ENCODE data around the gene SEMA3D. TPM values are rescaled to one million over a fixed set of nuclear protein-coding genes. Genes with fewer than 3 reads are reported as not detected.

SEMA3D gene
- total RNA-seq, 4 donors from 2014 or later: 1.4 to 1.6 (median 1.5) TPM; not detected in 1

DNA sequence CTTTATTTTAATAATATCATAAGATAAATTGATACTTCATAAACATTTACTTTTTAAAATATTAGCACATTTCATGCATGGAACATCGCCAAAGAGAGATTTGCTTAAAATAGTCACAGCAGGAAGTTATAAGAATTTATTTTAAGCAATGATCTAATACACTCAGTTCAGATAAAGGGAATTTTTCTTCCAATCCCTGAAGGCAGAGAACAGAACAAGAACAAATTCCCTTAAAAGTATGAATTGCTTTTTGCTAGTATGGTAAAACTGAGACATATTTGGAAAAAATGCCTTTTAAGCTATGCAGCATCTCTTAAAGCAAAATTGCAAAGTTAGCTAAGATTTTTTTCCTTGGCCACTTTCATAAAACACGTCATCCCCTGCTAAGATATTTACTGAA lies 91.0 kb downstream of the SEMA3D start:
- no peak for DNase-seq
- WGBS, 2 donors (ENCODE audit: low coverage in 1 of 2): 79 to 84% methylated on average over 2 of the region's 2 CpGs
- TF ChIP-seq POLR2A (IDR thresholded peaks at IDR 0.05) (no peak), CTCF (IDR thresholded peaks at IDR 0.05) (no peak), EP300 (IDR thresholded peaks at IDR 0.05; ENCODE audit: low read depth) (no peak), POLR2AphosphoS5 (IDR thresholded peaks at IDR 0.05) (no peak)

DNA sequence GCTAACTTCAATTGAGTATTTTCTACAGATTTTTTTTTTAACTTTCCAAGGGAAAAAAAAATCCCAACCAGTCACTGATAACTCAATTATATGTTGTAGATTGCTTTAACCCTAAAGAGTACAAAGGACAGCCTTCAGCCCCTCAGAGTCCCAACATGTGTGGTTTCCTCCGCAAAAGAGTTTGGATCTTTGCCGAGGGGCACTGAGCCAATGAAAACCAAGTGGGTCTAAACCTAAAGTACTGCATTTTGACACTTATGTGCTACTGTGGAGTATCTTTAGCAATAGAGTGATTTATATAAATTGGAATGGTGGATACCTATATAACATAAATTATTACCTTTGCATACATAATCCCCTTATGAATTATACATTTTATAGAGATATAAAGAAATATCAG lies 91.5 kb downstream of the SEMA3D start:
- no peak overlapping the region for H3K27ac ChIP-seq
- H3K4me3 ChIP-seq: no peak overlapping the region
- H3K4me1 ChIP-seq: peaks cover 0 to 3% (median 0%) of the 10 kb centered on the region in 4 donors
- intact Hi-C loops (cut with DNase I; ENCODE audit: low total_unique reads) (no loop called here), in situ Hi-C loops (cut with MboI; ENCODE audit: low pct_ligation_motif_present in 1 of 4, low pct_unique_long_range_greater_than_20kb in 1 of 4, low sequenced_read_pairs in 3 of 4) (no loop called here)
- DNase-seq: no peak
- 76 to 87% methylated on average over 2 of the region's 2 CpGs for WGBS, 2 donors (ENCODE audit: low coverage in 1 of 2)
- no peaks in the 10 kb centered on the region for H3K27me3 ChIP-seq
- no peaks in the 10 kb centered on the region for H3K36me3 ChIP-seq
- no peak for TF ChIP-seq POLR2A (IDR thresholded peaks at IDR 0.05)
- TF ChIP-seq CTCF (IDR thresholded peaks at IDR 0.05): no peak
- no peak for TF ChIP-seq EP300 (IDR thresholded peaks at IDR 0.05; ENCODE audit: low read depth)
- TF ChIP-seq POLR2AphosphoS5 (IDR thresholded peaks at IDR 0.05): no peak
- no peaks in the 10 kb centered on the region for H3K9me3 ChIP-seq

More for the DNA sequence above, 91.0 kb downstream of the SEMA3D start:
- H3K9me3 ChIP-seq: no peaks in the 10 kb centered on the region
- H3K4me3 ChIP-seq: no peak overlapping the region
- peaks cover 0 to 3% (median 0%) of the 10 kb centered on the region in 4 donors for H3K4me1 ChIP-seq
- H3K27me3 ChIP-seq: no peaks in the 10 kb centered on the region
- no peaks in the 10 kb centered on the region for H3K36me3 ChIP-seq
- intact Hi-C loops (cut with DNase I; ENCODE audit: low total_unique reads) (no loop called here), in situ Hi-C loops (cut with MboI; ENCODE audit: low pct_ligation_motif_present in 1 of 4, low pct_unique_long_range_greater_than_20kb in 1 of 4, low sequenced_read_pairs in 3 of 4) (no loop called here)
- H3K27ac ChIP-seq: no peak overlapping the region

- Histone ChIP-seq H3K4me1 (peaks cover 0 to 3% (median 0%) of the 10 kb centered on the region in 4 donors), H3K27me3 (no peaks in the 10 kb centered on the region), H3K9me3 (no peaks in the 10 kb centered on the region), H3K36me3 (no peaks in the 10 kb centered on the region), H3K4me3 (no peak overlapping the region), H3K27ac (no peak overlapping the region)
- TF ChIP-seq CTCF (IDR thresholded peaks at IDR 0.05): no peak
- TF ChIP-seq POLR2A (IDR thresholded peaks at IDR 0.05): no peak
- TF ChIP-seq POLR2AphosphoS5 (IDR thresholded peaks at IDR 0.05): no peak
- TF ChIP-seq EP300 (IDR thresholded peaks at IDR 0.05; ENCODE audit: low read depth): no peak
- intact Hi-C loops (cut with DNase I; ENCODE audit: low total_unique reads) (no loop called here), in situ Hi-C loops (cut with MboI; ENCODE audit: low pct_ligation_motif_present in 1 of 4, low pct_unique_long_range_greater_than_20kb in 1 of 4, low sequenced_read_pairs in 3 of 4) (no loop called here)
- DNase-seq: no peak
- WGBS, 2 donors (ENCODE audit: low coverage in 1 of 2): 67 to 71% methylated on average over 3 of the region's 3 CpGs
Observed at GRCh38 chr7:85094046-85094725, 92.7 kb downstream of the SEMA3D start.

DNA sequence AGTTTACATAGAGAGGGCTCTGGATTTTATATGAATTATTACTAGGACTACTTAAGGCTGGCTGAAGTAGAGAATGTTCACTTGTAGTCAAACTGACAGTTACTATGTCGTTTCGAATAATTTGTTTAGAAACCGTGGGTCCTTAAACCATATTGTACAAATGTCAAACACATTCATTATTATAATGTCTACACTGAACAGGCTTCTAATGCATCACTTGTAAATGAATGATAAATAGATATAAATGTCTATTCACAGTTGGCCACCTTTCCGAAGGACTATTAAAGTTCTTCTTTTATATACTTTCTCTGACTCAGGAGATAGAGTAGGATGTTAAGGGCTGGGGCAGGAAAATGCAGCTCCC lies 95.3 kb downstream of the SEMA3D start:
- DNase-seq: no peak
- no peaks in the 10 kb centered on the region for H3K27me3 ChIP-seq
- intact Hi-C loops (cut with DNase I; ENCODE audit: low total_unique reads): no loop called here
- WGBS, 2 donors (ENCODE audit: low coverage in 1 of 2): 61 to 64% methylated on average over 4 of the region's 4 CpGs
- no peak overlapping the region for H3K4me3 ChIP-seq
- no peaks in the 10 kb centered on the region for H3K9me3 ChIP-seq
- in situ Hi-C loops (cut with MboI; ENCODE audit: low pct_ligation_motif_present in 1 of 4, low pct_unique_long_range_greater_than_20kb in 1 of 4, low sequenced_read_pairs in 3 of 4): no loop called here
- H3K4me1 ChIP-seq: peaks cover 0 to 3% (median 0%) of the 10 kb centered on the region in 4 donors
- TF ChIP-seq POLR2AphosphoS5 (IDR thresholded peaks at IDR 0.05): peak in 2 of 3 donors; percentile 16 to 36
- no peak for TF ChIP-seq EP300 (IDR thresholded peaks at IDR 0.05; ENCODE audit: low read depth)
- no peaks in the 10 kb centered on the region for H3K36me3 ChIP-seq
- H3K27ac ChIP-seq: no peak overlapping the region

Data from transverse colon (tissue), 4 donors.